Measurements from ENCODE around the gene PIGK. TPM values are rescaled to one million over a fixed set of nuclear protein-coding genes. Genes with fewer than 3 reads are reported as not detected.

The PIGK gene
- total RNA-seq, 1 donor from 2014 or later, result 22.1 TPM

DNA sequence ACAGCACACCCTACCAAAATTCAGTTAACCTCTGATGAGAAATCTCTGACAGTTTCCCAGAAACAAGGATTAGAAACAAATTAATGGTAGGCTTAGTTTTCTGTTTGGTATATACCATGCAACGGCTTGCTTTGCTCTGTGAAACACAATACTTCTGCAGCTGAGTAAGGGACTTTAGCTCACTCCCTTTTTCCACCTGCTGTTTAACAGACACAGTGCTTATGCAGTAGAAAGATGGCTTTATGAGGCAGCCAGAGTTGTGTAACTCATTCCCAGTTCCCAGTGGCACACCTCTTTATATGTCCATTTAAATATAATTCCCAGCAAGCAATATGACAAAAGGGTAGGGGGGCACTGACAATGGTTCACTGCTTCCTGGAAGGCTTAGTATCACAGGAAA is 124.0 kb downstream of the PIGK start:
- TF ChIP-seq, protein P1, sequence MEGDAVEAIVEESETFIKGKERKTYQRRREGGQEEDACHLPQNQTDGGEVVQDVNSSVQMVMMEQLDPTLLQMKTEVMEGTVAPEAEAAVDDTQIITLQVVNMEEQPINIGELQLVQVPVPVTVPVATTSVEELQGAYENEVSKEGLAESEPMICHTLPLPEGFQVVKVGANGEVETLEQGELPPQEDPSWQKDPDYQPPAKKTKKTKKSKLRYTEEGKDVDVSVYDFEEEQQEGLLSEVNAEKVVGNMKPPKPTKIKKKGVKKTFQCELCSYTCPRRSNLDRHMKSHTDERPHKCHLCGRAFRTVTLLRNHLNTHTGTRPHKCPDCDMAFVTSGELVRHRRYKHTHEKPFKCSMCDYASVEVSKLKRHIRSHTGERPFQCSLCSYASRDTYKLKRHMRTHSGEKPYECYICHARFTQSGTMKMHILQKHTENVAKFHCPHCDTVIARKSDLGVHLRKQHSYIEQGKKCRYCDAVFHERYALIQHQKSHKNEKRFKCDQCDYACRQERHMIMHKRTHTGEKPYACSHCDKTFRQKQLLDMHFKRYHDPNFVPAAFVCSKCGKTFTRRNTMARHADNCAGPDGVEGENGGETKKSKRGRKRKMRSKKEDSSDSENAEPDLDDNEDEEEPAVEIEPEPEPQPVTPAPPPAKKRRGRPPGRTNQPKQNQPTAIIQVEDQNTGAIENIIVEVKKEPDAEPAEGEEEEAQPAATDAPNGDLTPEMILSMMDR (IDR thresholded peaks at IDR 0.05; ENCODE audit: unreplicated experiment), result no peak

DNA sequence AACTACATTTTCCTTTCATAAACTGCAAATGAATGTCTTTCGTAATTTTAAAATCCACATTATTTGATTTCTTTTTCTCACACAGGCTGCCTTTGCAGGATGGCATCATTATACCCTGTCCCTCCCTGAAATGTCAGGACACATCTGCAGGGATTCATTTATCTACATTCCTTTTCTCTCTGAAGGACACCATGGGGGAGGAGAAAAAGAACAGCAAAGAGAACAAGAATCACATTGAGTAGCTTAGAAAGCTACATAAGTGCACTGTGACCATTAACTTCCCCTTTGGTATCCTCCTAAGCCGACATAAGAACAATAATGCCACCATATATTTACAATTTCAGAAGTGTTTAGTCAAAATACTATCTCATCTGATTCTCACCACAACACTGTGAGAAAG is 129.5 kb downstream of the PIGK start:
- Mint-ChIP-seq H3K4me1 (ENCODE audit: low read depth) (peaks cover 14% of the 10 kb centered on the region), H3K9me3 (ENCODE audit: low read depth) (no peaks in the 10 kb centered on the region), H3K36me3 (ENCODE audit: insufficient read depth) (no peaks in the 10 kb centered on the region), H3K27ac (peak overlapping the region; percentile 50), H3K27me3 (no peaks in the 10 kb centered on the region), H3K4me3 (ENCODE audit: low read depth) (no peak overlapping the region)
- TF ChIP-seq, protein P1 (IDR thresholded peaks at IDR 0.05; ENCODE audit: unreplicated experiment), result no peak
- DNase-seq (ENCODE audit: low spot score, unreplicated experiment), result no peak

More for the DNA sequence above, 124.0 kb downstream of the PIGK start:
- no peak overlapping the region for H3K4me3 Mint-ChIP-seq (ENCODE audit: low read depth)
- H3K27ac Mint-ChIP-seq, result no peak overlapping the region
- no peak for DNase-seq (ENCODE audit: low spot score, unreplicated experiment)
- peaks cover 14% of the 10 kb centered on the region for H3K4me1 Mint-ChIP-seq (ENCODE audit: low read depth)
- peaks cover 3% of the 10 kb centered on the region for H3K9me3 Mint-ChIP-seq (ENCODE audit: low read depth)
- H3K36me3 Mint-ChIP-seq (ENCODE audit: insufficient read depth), result peaks cover 4% of the 10 kb centered on the region
- H3K27me3 Mint-ChIP-seq, result no peaks in the 10 kb centered on the region

GRCh38 chr1:77085109-77085508 is 134.1 kb downstream of the PIGK start:
- no peak for DNase-seq (ENCODE audit: low spot score, unreplicated experiment)
- H3K9me3 Mint-ChIP-seq (ENCODE audit: low read depth), result no peaks in the 10 kb centered on the region

DNA sequence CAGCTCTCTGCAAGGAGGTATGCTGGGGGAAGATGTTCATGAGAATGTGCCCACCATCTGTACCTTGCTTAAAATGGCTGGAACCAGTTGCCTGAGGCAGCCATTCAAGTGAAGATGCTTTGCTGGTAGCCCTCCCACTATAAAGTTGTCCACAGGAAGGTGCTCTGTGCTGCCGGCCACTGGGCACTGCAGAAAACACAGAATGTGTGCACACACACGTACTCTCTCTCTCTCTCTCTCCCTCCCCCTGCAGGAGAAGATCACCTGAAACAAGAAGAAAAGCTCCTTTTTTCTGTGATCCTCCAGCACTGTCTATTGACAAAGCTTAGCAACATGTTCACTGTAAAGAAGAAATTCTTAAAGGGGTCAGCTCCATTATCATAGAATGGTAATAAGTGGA is 134.8 kb downstream of the PIGK start:
- H3K27me3 Mint-ChIP-seq, result no peaks in the 10 kb centered on the region
- TF ChIP-seq, protein P1 (IDR thresholded peaks at IDR 0.05; ENCODE audit: unreplicated experiment), result no peak
- H3K36me3 Mint-ChIP-seq (ENCODE audit: insufficient read depth), result no peaks in the 10 kb centered on the region
- no peak overlapping the region for H3K27ac Mint-ChIP-seq
- no peak overlapping the region for H3K4me3 Mint-ChIP-seq (ENCODE audit: low read depth)
- DNase-seq (ENCODE audit: low spot score, unreplicated experiment), result no peak
- peaks cover 1% of the 10 kb centered on the region for H3K4me1 Mint-ChIP-seq (ENCODE audit: low read depth)
- no peaks in the 10 kb centered on the region for H3K9me3 Mint-ChIP-seq (ENCODE audit: low read depth)

More at GRCh38 chr1:77085109-77085508, 134.1 kb downstream of the PIGK start:
- no peaks in the 10 kb centered on the region for H3K27me3 Mint-ChIP-seq
- no peak overlapping the region for H3K27ac Mint-ChIP-seq
- TF ChIP-seq, protein P1 (IDR thresholded peaks at IDR 0.05; ENCODE audit: unreplicated experiment), result no peak
- H3K4me3 Mint-ChIP-seq (ENCODE audit: low read depth), result no peak overlapping the region
- peaks cover 1% of the 10 kb centered on the region for H3K4me1 Mint-ChIP-seq (ENCODE audit: low read depth)
- no peaks in the 10 kb centered on the region for H3K36me3 Mint-ChIP-seq (ENCODE audit: insufficient read depth)

DNA sequence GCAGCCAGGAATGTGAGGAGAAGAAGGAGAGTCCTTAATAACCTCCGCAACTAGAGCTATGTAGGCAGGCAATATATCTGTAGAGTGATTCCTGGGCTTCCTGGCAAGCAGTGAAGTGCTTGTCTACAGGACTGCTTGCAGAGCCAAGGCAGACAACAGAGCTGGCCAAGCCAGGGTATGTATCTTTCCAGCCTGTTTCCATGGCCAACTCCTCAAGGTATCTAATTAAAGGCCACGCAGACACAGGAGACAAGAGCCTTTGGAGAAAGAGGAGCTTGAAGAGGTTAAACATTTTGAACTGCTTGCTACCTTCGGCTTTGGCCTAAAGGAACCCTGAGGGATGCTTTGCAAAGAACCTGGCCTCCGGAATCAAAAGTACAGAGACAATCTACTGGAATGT is 137.4 kb downstream of the PIGK start:
- Mint-ChIP-seq H3K36me3 (ENCODE audit: insufficient read depth) (no peaks in the 10 kb centered on the region), H3K27me3 (no peaks in the 10 kb centered on the region), H3K9me3 (ENCODE audit: low read depth) (no peaks in the 10 kb centered on the region), H3K4me1 (ENCODE audit: low read depth) (peaks cover 1% of the 10 kb centered on the region), H3K27ac (no peak overlapping the region), H3K4me3 (ENCODE audit: low read depth) (no peak overlapping the region)
- DNase-seq (ENCODE audit: low spot score, unreplicated experiment), result no peak
- TF ChIP-seq, protein P1 (IDR thresholded peaks at IDR 0.05; ENCODE audit: unreplicated experiment), result no peak

Measured in progenitor cell of endocrine pancreas (in vitro differentiated cells).